A549 treated with dexamethasone at 1 μM for 4 hours (cell line): Measurements from ENCODE around the gene CXCL12. TPM values are rescaled to one million over a fixed set of nuclear protein-coding genes. Genes with fewer than 3 reads are reported as not detected.

Experiments
- total RNA-seq: library from RNA; stranded (reverse); fragments of 200-300 nt; extraction: Qiagen RNA extraction; gene quantifications from 5 replicates; pipeline ENCODE4 v1.2.3, GENCODE V29; 2022

CXCL12 gene
- total RNA-seq: 0.03 to 0.22 TPM (median 0.14 TPM) in 5 replicates

DNA sequence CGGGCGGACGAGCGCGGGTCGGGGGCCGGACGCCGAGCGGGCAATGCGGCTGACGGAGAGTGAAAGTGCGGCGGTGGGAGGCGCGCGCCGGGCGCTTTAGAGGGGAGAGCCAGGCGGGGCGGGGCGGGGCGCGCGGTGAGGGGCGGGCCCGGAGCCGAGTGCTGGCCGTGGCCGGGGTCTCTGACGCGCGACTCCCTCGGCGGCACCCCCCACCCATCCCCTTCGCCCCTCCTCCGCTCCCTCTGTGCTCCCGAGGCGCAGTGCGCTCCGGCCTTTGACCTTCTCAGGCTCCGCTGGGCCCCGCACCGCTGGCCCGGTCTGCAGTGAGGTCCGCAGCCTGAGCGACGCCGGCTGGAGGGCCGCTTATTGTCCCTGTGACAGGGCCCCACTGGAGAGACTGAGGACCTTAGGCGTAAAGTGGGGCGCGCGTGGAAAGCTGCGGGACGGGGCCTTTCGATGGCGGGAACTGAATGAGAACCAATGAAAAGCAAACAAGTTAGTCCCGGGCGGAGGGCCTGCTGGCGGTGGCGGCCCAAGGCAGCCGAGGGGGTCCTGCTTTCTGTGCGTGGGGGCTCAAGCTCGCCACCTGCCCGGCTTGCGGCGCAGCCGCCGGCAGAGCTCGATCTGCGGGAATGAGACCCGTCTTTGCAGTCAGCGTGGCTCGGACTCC, at the start of gene CXCL12:
Gene CXCL12, minus strand, starts transcription at position 72 of the 670 bp plus-strand sequence. CDS start 92 bp downstream, outside the sequence.

